Upper lobe of right lung (tissue), 1 donor: ENCODE measurements around the gene DEDD2. TPM values are rescaled to one million over a fixed set of nuclear protein-coding genes. Genes with fewer than 3 reads are reported as not detected.
A peak's percentile ranks its signal among the peaks of the same experiment; 100 is the strongest.

ENCODE experiments used
- ATAC-seq: fragments of 200-7000 bp; cut with Tn5 transposase; one replicate; pipeline ENCODE4 v1.9.1; 2020; ENCODE audit warnings: mild to moderate bottlenecking, moderate library complexity
- DNase-seq: peaks from one replicate; pipeline ENCODE4 v3.0.0-alpha.2; 2020
- H3K27ac ChIP-seq: fragments of 200-600 bp; one replicate; pipeline ENCODE4 v1.8.0; 2022
- H3K27me3 ChIP-seq: fragments of 200-600 bp; one replicate; pipeline ENCODE4 v1.8.0; 2022; ENCODE audit warnings: mild to moderate bottlenecking
- H3K36me3 ChIP-seq: fragments of 200-600 bp; one replicate; pipeline ENCODE4 v1.8.0; 2022
- H3K4me1 ChIP-seq: fragments of 200-600 bp; one replicate; pipeline ENCODE4 v1.8.0; 2022
- H3K4me3 ChIP-seq: fragments of 200-600 bp; one replicate; pipeline ENCODE4 v1.8.0; 2022; ENCODE audit warnings: mild to moderate bottlenecking
- H3K9me3 ChIP-seq: fragments of 200-600 bp; one replicate; pipeline ENCODE4 v1.8.0; 2022
- intact Hi-C: fragments of 100-400 bp; cut with DNase I; formaldehyde crosslinking; loops from one replicate; pipeline ENCODE4 v1.11.0; 2022
- total RNA-seq: library from RNA; stranded (reverse); fragmentation: NEBNext Ultra II Directional; extraction: Animal tissue kit (Norgen Biotek cat#: 25700); gene quantifications from one replicate; pipeline ENCODE4 v1.2.1, GENCODE V29; 2021
- TF ChIP-seq, protein P1 (sequence below): fragments of 200-600 bp; IDR thresholded peaks from one replicate; pipeline ENCODE4 v1.8.0; 2022; ENCODE audit warnings: antibody characterized with exemption
- donor health status: DM: no; HTN: yes; CAD: no; lungs with severe emphysema.

Gene DEDD2
- total RNA-seq, 1 donor from 2014 or later, result 25.1 TPM

DNA sequence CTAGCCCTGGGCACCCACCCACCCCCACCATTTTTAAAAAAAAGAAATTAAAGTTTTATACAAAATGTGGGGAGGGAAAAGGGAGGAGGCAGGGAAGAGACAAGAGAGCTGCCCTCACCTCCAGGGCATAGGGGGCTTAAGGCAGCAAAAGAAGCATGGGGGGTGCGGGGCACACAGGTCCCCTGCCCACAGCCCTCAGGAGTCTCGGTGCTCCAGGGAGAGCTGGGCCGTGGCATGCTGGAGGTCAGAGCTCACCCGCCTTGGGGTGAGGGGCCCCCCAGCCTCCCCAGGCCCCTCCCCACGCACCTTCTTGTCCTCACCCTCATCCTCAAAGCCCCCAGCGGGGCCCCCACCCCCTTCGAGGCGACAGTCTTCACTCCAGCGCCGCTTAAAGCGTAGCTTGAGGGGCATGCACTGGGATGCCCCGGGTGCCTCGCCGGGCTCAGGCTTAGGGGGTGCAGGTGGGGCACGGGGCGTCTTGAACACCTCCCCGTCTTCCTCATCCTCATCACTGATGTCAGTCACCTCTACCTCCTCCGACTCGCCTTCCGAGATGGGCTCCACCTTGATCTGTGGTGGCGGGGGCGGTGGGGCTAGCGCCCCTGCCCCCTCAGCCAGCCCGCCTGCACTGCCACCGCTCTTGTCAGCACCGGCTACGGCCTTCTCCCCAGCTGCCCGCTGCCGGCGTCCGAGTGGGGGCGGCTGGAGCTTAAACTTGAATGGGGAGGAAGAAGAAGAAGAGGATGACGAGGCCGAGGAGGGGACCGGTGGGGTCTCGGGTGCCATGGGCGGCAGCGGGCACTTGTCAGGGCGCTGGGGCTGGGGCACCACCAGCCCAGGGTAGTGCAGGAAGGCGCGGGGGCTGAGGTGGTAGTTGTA is 31.0 kb upstream of the DEDD2 start:
- no peaks in the 10 kb centered on the region for H3K27me3 ChIP-seq
- peaks cover 12% of the 10 kb centered on the region for H3K36me3 ChIP-seq
- no peak for ATAC-seq
- no peak overlapping the region for H3K4me3 ChIP-seq
- H3K4me1 ChIP-seq, result peaks cover 45% of the 10 kb centered on the region
- no peak for DNase-seq
- no peaks in the 10 kb centered on the region for H3K9me3 ChIP-seq
- TF ChIP-seq, protein P1, sequence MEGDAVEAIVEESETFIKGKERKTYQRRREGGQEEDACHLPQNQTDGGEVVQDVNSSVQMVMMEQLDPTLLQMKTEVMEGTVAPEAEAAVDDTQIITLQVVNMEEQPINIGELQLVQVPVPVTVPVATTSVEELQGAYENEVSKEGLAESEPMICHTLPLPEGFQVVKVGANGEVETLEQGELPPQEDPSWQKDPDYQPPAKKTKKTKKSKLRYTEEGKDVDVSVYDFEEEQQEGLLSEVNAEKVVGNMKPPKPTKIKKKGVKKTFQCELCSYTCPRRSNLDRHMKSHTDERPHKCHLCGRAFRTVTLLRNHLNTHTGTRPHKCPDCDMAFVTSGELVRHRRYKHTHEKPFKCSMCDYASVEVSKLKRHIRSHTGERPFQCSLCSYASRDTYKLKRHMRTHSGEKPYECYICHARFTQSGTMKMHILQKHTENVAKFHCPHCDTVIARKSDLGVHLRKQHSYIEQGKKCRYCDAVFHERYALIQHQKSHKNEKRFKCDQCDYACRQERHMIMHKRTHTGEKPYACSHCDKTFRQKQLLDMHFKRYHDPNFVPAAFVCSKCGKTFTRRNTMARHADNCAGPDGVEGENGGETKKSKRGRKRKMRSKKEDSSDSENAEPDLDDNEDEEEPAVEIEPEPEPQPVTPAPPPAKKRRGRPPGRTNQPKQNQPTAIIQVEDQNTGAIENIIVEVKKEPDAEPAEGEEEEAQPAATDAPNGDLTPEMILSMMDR, result no peak
- H3K27ac ChIP-seq, result no peak overlapping the region
- intact Hi-C loops, result no loop called here

GRCh38 chr19:42247640-42248199 is 30.2 kb upstream of the DEDD2 start:
- Histone ChIP-seq H3K36me3 (peaks cover 12% of the 10 kb centered on the region), H3K27ac (no peak overlapping the region), H3K27me3 (no peaks in the 10 kb centered on the region), H3K4me3 (no peak overlapping the region), H3K4me1 (peaks cover 43% of the 10 kb centered on the region), H3K9me3 (no peaks in the 10 kb centered on the region)
- DNase-seq (no peak), ATAC-seq (no peak)
- TF ChIP-seq, protein P1, result no peak
- intact Hi-C loops, result no loop called here

- peaks cover 36% of the 10 kb centered on the region for H3K4me1 ChIP-seq
- H3K36me3 ChIP-seq, result peaks cover 12% of the 10 kb centered on the region
- TF ChIP-seq, protein P1, result no peak
- intact Hi-C loops, result no loop called here
- H3K9me3 ChIP-seq, result no peaks in the 10 kb centered on the region
- no peak overlapping the region for H3K27ac ChIP-seq
- ATAC-seq, result no peak
- H3K4me3 ChIP-seq, result no peak overlapping the region
- H3K27me3 ChIP-seq, result no peaks in the 10 kb centered on the region
- no peak for DNase-seq
Measured at GRCh38 chr19:42246922-42247639, 29.6 kb upstream of the DEDD2 start.

DNA sequence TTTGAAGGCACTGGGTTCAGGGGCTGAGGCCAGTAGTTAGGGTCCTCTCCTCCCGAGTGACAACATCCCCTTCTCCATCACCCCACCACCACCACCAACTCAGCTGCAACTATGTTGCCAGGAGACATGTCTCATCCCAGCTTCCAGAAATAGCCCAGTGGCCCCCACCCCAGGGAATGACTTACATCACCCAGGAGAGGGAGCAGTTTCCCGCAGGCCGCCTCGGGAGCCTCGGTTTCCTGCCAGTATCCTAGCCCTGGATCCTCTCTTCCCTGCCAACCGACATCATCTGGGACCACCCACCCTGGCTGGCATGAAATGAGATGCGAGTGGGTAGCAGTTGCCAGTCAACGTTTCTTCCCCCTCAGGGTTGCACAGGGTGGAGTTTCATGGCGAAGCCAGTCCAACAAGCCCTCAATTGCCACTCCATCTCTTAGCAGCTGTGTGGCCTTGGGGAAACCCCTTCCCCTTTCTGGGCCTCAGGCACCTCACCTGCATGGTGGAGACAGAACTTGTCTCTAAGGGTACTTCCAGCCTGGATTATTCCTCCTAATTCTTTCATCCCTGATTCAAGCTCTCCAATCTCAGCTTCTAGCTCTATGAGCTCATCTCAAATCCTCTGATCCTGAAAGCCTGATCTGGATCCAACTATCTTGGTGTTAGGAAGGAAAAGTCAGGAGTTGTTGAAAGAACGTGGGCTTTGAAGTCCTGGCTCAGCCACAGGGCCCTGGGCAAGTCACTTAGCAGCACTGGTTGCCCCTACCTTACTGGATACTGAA is 28.9 kb upstream of the DEDD2 start:
- Histone ChIP-seq H3K36me3 (peaks cover 12% of the 10 kb centered on the region), H3K4me3 (no peak overlapping the region), H3K4me1 (peaks cover 34% of the 10 kb centered on the region), H3K9me3 (no peaks in the 10 kb centered on the region), H3K27me3 (no peaks in the 10 kb centered on the region), H3K27ac (no peak overlapping the region)
- intact Hi-C loops, result no loop called here
- DNase-seq (peak; percentile 76), ATAC-seq (no peak)
- TF ChIP-seq, protein P1, result peak; percentile 56

DNA sequence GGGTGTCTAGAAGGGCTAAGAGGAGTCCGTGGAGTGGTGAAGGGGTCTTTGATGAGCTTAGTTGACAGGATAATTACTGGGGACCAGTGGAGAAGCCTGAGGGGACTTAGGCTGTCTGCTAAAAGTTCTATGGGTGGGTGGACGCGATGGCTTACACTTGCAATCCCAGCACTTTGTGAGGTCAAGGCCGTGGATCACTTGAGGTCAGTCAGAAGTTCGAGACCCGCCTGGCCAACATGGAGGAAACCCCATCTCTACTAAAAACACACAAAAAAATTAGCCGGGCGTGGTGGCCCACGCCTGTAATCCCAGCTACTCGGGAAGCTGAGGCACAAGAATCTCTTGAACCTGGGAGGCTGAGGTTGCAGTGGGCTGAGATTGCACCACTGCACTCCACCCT is 27.8 kb upstream of the DEDD2 start:
- ATAC-seq, result no peak
- Histone ChIP-seq H3K4me1 (peaks cover 35% of the 10 kb centered on the region), H3K27ac (peak overlapping the region; percentile 90), H3K27me3 (no peaks in the 10 kb centered on the region), H3K36me3 (peaks cover 12% of the 10 kb centered on the region), H3K9me3 (no peaks in the 10 kb centered on the region), H3K4me3 (peak overlapping the region; percentile 88)
- TF ChIP-seq, protein P1, result no peak
- intact Hi-C loops, result no loop called here
- DNase-seq, result no peak
